Nucleus accumbens (tissue), 56 donors: ENCODE data around the gene ZDHHC17.
"Not testable (repeated sequence)": the region's sequence is repeated elsewhere in the genome, so short reads cannot be mapped to it uniquely, and the experiment has no call there.

Experiments
- DNase-seq, 56 donors: peaks; one replicate each; lab custom pipeline; 2025; lab: John Stamatoyannopoulos, UW

ZDHHC17 gene

DNA sequence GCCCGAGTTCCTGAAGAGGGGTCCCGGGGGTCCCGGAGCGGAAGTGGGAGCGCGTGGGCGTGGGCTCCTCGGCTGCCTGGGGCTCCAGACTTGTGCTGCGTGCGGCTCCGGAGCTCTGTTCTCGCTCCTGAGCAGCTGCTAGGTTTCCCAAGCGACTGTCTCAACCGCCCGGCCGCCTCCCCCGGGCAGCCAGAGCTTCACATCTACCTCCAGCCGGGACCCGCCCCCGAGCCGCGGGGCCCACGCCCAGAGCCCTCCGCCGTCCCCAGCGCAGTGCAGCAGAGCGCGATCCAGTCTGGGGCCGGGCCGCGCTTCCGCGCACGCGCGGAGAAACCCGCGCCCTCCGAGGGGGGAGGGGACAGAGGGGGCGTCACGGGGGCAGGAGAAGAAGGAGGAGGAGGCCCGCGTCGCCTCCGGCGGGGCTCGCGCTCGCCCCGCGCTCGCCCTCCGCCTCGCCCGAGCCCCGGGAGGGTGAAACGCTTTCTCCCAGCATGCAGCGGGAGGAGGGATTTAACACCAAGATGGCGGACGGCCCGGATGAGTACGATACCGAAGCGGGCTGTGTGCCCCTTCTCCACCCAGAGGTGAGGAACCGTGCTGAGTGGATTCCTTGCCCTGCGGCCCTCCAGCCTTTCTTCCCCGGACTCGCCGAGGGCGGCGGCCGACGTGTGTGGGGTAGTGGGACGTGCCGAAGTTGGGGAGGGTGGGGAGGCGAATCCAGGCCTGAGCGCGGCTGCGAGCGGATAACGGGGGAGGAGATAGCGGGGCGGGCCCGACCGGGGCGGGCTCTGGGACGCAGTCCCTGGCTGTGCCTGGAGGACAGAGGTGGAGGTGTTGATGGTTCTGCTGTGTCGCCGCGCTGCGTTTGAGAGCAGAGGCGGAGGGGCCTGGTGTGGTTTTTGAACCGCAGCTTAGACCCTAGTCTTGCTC is at the start of gene ZDHHC17:
TSS of gene ZDHHC17 (plus strand) at position 370 of the 930 bp plus-strand sequence. CDS start at position 492, 122 bp downstream.
- DNase-seq, result peak in 55 of 56 donors; percentile 49 to 99 (median 88)

- no peak for DNase-seq
Measured at GRCh38 chr12:76714415-76714814, 49.5 kb upstream of the ZDHHC17 start.

- no peak for DNase-seq
Measured at GRCh38 chr12:76714861-76715260, 49.1 kb upstream of the ZDHHC17 start.

DNA sequence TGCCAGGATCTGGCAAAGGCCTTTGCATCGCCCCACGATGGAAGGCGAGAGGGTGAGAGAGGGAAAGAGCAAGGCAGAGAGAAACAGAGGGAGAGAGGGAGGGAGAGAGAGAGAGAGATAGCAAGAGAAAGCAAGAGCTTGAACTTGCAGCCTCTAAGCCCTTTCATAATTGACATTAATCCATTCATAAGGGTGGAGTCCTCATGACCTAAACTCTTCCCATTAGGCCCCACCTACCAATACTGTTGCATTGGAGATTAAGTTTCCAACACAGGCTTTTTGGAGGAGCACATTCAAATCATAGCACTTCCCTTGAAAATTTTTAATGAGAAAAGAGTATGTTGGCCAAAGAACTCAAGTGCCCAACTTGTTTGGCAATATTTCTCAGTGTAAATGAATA is 48.6 kb upstream of the ZDHHC17 start:
- DNase-seq, result no peak

DNA sequence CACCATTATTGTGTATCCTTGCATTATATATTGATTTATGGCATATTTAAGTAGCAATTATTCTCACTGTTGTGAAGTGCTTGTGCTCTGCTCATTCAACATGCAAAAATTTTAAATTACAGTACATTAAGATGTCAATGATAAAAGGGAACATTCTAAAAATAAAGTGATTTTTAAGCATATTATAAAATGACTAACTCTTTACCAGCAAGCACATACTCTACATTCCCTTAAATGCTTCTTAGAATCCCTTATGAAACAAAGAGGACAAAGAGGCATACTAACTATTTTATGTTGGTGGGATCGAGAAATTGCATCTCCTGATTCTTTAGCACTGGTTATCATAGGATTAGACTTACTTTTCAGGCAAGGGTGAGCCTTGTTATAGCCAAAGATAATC is 46.6 kb upstream of the ZDHHC17 start:
- DNase-seq, result no peak

GRCh38 chr12:76719171-76720041 is 44.5 kb upstream of the ZDHHC17 start:
- DNase-seq, result peak in 41 of 56 donors; percentile 3 to 76 (median 37)

DNA sequence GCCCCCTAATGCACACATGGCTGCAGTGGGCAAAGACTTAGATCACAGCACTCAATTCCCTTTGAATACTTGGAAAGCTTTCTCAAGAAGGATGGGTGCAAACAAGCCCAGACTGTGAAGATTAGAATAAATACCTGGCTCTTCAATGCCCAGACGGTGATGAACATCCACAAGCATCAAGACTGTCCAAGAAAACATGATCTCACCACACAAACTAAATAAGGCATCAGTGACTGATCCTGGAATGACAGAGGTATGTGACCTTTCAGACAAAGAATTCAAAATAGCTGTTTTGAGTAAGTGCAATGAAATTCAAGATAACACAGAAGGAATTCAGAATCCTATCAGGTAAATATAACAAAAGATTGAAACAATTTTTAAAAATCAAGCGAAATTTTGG is 43.8 kb upstream of the ZDHHC17 start:
- DNase-seq, result no peak

GRCh38 chr12:76726626-76727025 is 37.3 kb upstream of the ZDHHC17 start:
- DNase-seq, result no peak

DNA sequence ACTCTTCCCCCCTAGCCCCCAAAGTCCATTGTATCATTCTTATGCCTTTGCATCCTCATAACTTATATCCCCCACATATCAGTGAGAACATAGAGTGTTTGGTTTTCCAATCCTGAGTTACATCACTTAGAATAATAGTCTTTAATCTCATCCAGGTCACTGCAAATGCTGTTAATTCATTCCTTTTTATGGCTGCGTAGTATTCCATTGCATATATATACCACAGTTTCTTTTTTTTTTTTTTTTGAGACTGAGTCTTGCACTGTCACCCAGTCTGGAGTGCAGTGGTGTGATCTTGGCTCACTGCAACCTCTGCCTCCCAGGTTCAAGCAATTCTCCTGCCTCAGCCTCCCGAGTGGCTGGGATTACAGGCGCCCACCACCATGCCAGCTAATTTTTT is 31.7 kb upstream of the ZDHHC17 start:
- not testable (repeated sequence) for DNase-seq

DNA sequence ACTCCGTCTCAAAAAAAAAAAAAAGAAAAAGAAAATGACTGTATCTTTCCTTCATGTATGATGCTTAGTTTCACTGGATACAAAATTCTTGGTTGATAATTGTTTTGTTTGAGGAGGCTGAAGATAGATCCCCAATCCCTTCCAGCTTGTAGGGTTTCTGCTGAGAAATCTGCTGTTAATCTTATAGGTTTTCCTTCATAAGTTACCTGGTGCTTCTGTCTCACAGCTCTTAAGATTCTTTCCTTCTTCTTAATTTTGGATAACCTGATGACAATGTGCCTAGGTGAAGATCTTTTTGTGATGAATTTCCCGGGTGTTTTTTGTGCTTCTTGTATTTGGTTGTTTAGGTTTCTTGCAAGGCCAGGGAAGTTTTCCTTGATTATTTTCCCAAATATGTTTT is 26.2 kb upstream of the ZDHHC17 start:
- not testable (repeated sequence) for DNase-seq

DNA sequence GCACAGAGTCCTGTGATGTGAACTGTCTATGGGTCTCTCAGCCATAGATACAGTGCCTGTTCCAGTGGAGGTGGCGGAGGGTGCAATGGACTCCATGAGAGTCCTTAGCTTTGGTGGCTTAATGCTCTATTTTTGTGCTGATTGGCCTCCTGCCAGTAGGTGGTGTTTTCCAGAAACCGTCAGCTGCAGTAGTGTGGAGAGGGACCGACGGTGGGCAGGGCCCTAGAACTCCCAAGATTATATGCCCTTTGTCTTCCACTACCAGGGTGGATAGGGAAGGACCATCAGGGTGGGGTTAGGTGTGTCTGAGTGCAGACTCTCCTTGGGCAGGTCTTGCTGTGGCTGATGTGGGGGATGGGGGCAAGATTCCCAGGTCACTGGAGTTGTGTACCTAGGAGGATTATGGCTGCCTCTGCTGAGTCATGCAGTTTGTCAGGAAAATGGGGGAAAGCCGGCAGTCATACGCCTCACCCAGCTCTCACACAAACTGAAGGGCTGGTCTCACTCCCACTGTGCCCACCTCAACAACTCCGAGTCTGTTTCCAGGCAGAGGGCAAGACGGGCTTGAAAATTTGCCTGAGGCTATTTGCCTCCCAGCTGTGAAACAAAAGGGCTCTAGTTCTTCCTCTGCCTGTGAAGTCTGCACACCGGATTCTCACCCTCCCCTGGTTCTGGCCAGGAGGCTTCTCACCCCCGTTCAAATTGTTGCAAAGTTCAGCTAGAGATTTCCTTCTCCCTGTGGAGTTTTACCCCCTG is 24.9 kb upstream of the ZDHHC17 start:
- DNase-seq, result no peak

DNA sequence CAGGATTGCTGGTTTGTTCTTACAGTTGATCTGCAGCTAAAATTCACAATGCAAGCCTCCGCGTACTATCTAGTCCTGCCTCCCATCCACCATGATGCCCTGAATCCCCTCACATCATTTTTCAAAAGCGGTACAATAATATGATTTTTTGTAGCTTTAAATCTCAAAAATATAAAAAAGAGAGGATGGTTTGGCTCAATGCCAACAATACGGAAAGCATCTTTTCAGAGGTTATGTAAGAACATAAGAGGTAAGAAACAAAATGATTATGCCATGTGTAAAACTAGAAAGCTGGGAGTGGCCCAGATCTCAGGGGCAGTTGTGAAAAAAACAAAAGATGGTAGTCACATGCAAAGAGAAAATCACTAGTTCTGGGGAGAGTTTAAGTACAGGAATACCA is 24.0 kb upstream of the ZDHHC17 start:
- no peak for DNase-seq

- DNase-seq, result no peak
Measured at GRCh38 chr12:76740501-76740900, 23.4 kb upstream of the ZDHHC17 start.

- no peak for DNase-seq
Measured at GRCh38 chr12:76745343-76745742, 18.6 kb upstream of the ZDHHC17 start.

DNA sequence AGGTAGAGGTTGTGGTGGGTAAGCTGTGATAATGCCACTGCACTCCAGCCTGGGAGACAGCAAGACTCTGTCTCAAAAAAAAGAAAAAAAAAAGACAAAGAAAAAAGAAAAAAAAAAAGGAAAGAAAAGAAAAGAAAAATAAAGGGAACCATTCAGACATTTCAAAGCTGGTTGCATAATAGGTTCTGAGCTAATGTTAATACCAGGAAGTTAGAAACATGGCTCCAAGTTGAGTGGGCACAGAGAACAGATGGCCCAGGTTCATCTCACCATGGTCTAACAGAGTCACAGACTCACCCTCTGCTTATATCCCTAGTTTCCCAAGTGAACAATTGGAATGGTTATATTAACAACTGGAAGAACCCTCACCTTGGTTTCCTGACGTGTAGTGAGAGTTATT is 17.4 kb upstream of the ZDHHC17 start:
- no peak for DNase-seq

DNA sequence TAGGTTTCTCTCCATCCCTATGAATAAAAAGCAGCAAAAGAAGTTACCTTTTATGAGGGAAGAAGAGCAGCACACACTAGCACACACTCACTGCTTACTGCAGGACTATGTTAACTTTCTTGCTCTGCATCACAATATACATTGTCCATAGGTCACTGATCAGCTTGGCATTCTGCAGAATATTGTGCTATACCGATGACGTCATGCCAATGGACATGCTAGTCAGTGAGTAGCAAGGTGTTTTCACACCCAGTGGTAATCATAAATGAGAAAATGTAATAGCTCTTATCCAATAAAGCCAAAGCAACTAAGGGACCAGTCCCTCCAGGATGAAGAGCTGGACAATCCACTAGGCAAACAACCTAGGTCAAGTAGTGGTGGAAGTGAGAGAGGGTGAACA is 16.7 kb upstream of the ZDHHC17 start:
- DNase-seq, result no peak

DNA sequence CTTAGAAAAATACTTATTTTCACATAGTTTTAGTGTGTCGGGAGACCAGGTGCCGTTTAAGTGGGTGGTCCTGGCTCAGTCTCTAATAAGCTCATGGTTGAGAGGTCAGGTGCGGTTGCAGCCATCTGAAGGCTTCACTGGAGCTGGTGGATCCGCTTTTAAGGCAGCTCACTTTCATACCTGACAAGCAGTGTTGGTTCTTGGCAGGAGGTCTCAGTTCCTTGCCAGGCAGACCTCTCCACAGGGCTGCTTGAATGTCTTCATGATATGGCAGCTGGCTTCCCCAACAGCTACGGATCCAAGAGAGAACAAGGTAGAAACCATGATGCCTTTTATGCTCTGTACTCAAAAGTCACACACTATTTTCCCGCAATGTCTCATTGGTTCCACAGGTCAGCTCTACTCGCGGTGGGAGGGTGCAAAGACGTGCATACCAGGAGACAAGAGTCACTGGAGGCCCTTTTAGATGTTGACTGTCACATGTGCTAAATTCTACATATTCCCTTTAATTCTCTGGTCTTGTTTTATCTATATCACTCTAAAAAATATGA is 8.0 kb upstream of the ZDHHC17 start:
- DNase-seq, result no peak

- DNase-seq, result no peak
Measured at GRCh38 chr12:76757694-76758093, 6.2 kb upstream of the ZDHHC17 start.

- DNase-seq, result no peak
Measured at GRCh38 chr12:76762601-76762980, 1.3 kb upstream of the ZDHHC17 start.

DNA sequence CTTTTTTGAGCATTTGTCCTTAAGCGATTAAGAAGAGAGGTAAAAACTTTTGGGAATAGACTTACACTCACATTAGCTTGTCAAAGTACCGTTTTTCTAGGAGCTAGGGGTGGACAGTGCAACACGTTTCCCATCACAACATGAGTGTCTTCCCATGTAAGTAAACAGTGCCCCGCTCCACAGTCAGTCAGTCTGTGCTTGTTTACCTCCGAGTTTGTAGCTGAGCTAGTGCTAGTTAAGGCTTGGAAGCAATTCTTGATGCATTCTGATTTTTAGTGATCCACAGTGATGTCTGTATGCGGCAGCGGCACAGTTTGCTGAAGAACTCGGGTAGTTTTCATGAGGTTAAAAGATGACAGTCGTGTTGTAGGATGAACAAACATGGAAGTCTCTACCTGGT is 941 bp downstream of the ZDHHC17 start:
- DNase-seq, result peak in 17 of 56 donors; percentile 5 to 57 (median 35)
